ENCODE data around the gene NOP9. TPM values are rescaled to one million over a fixed set of nuclear protein-coding genes. Genes with fewer than 3 reads are reported as not detected.
A peak's percentile ranks its signal among the peaks of the same experiment; 100 is the strongest.

The NOP9 gene
- total RNA-seq, 1 donor from 2014 or later: 21.4 TPM

- peak overlapping the region; percentile 44 for H3K27ac ChIP-seq
- H3K4me1 ChIP-seq: peaks cover 57% of the 10 kb centered on the region
- intact Hi-C loops (cut with DNase I): no loop called here
- H3K4me3 ChIP-seq: peak overlapping the region; percentile 51
- DNase-seq (peak; percentile 31), ATAC-seq (no peak)
- no peaks in the 10 kb centered on the region for H3K9me3 ChIP-seq
- peaks cover 10% of the 10 kb centered on the region for H3K27me3 ChIP-seq
- TF ChIP-seq, protein P1, sequence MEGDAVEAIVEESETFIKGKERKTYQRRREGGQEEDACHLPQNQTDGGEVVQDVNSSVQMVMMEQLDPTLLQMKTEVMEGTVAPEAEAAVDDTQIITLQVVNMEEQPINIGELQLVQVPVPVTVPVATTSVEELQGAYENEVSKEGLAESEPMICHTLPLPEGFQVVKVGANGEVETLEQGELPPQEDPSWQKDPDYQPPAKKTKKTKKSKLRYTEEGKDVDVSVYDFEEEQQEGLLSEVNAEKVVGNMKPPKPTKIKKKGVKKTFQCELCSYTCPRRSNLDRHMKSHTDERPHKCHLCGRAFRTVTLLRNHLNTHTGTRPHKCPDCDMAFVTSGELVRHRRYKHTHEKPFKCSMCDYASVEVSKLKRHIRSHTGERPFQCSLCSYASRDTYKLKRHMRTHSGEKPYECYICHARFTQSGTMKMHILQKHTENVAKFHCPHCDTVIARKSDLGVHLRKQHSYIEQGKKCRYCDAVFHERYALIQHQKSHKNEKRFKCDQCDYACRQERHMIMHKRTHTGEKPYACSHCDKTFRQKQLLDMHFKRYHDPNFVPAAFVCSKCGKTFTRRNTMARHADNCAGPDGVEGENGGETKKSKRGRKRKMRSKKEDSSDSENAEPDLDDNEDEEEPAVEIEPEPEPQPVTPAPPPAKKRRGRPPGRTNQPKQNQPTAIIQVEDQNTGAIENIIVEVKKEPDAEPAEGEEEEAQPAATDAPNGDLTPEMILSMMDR (IDR thresholded peaks at IDR 0.05): no peak
- H3K36me3 ChIP-seq: no peaks in the 10 kb centered on the region
Measured at GRCh38 chr14:24335461-24336171, 36.0 kb downstream of the NOP9 start.

- TF ChIP-seq, protein P1 (IDR thresholded peaks at IDR 0.05): no peak
- DNase-seq (no peak), ATAC-seq (no peak)
- Histone ChIP-seq H3K9me3 (no peaks in the 10 kb centered on the region), H3K4me1 (peaks cover 48% of the 10 kb centered on the region), H3K36me3 (no peaks in the 10 kb centered on the region), H3K27me3 (peaks cover 10% of the 10 kb centered on the region), H3K27ac (no peak overlapping the region), H3K4me3 (no peak overlapping the region)
- intact Hi-C loops (cut with DNase I): no loop called here
Measured at GRCh38 chr14:24337144-24337823, 37.6 kb downstream of the NOP9 start.

- no peaks in the 10 kb centered on the region for H3K9me3 ChIP-seq
- intact Hi-C loops (cut with DNase I): no loop called here
- H3K4me1 ChIP-seq: peaks cover 43% of the 10 kb centered on the region
- no peaks in the 10 kb centered on the region for H3K36me3 ChIP-seq
- H3K27me3 ChIP-seq: peaks cover 10% of the 10 kb centered on the region
- no peak overlapping the region for H3K27ac ChIP-seq
- no peak for DNase-seq
- ATAC-seq: no peak
- no peak overlapping the region for H3K4me3 ChIP-seq
- TF ChIP-seq, protein P1 (IDR thresholded peaks at IDR 0.05): no peak
Measured at GRCh38 chr14:24337824-24338175, 38.1 kb downstream of the NOP9 start.

DNA sequence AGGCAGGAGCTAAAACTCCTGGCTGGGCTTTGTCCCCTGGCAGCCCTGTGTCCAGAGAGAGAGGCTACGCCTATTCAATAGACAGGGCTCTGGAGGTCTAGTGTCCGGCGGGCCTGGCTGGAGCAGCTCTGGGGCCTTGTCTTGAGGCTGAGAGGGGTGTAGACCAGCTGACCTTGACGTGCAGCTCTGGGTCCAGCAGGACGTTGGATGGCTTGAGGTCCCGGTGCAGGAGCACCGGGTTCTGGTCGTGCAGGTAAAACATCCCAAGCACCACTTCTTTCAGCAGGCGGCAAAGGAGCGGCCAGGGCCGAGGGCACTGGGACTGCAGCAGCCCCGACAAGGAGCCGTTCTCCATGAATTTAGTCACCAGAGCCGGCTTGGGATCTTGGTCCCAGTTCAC lies 39.2 kb downstream of the NOP9 start:
- Histone ChIP-seq H3K4me3 (peak overlapping the region; percentile 67), H3K27me3 (peaks cover 10% of the 10 kb centered on the region), H3K27ac (no peak overlapping the region), H3K4me1 (peaks cover 34% of the 10 kb centered on the region), H3K36me3 (no peaks in the 10 kb centered on the region), H3K9me3 (no peaks in the 10 kb centered on the region)
- intact Hi-C loops (cut with DNase I): no loop called here
- DNase-seq: no peak
- TF ChIP-seq, protein P1 (IDR thresholded peaks at IDR 0.05): no peak
- no peak for ATAC-seq

- peak within 1 kb of the TSS; percentile 79 for H3K27ac ChIP-seq
- peaks cover 4% of the 10 kb centered on the region for H3K27me3 ChIP-seq
- ATAC-seq (peak; percentile 87), DNase-seq (peak; percentile 87)
- intact Hi-C loops (cut with DNase I): no loop called here
- H3K36me3 ChIP-seq: no peaks in the 10 kb centered on the region
- TF ChIP-seq, protein P1 (IDR thresholded peaks at IDR 0.05): no peak
- no peaks in the 10 kb centered on the region for H3K9me3 ChIP-seq
- H3K4me1 ChIP-seq: peaks cover 27% of the 10 kb centered on the region
- H3K4me3 ChIP-seq: peak within 1 kb of the TSS; percentile 67
Measured at GRCh38 chr14:24339284-24340151, 39.9 kb downstream of the NOP9 start, which contains the start of gene RIPK3. Gene RIPK3, minus strand, starts transcription at chr14:24339991. Its CDS starts 165 bp downstream, at chr14:24339826.
